HCT116 (cell line): ENCODE results near the gene OR6K3. TPM values are rescaled to one million over a fixed set of nuclear protein-coding genes. Genes with fewer than 3 reads are reported as not detected.

Source experiments
- ATAC-seq: fragments of 200-7000 bp; cut with Tn5 transposase; 2 replicates; pipeline ENCODE4 v1.9.1; 2020; ENCODE audit warnings: mild to moderate bottlenecking, moderate library complexity
- BruUV-seq: library from RNA; stranded (reverse); fragments of 400-500 nt; replicated peaks from 2 replicates; lab custom pipeline; 2021; lab: Mats Ljungman, UMichigan
- CTCF ChIA-PET: fragments of 300-600 bp; sonication (Branson Sonifier 250); formaldehyde crosslinking; loops from one replicate; lab custom pipeline; 2021; ENCODE audit warnings: antibody characterized with exemption; lab: Charles Lee
- POLR2A ChIA-PET: fragments of 300-600, 350-600 bp; sonication (Branson Sonifier 250); formaldehyde crosslinking; loops from one replicate; lab custom pipeline; 2021; ENCODE audit warnings: antibody characterized with exemption; lab: Charles Lee
- RAD21 ChIA-PET, 2 experiments: fragments of 300-600 bp; sonication (Branson Sonifier 250); formaldehyde crosslinking; loops; one replicate each; lab custom pipeline; 2023; ENCODE audit warnings: low total read pairs in 2 of 2; ENCODE audit not compliant: uncharacterized antibody in 2 of 2, unreplicated experiment in 2 of 2, low non-redundant PET in 1 of 2; lab: Charles Lee
- DNase-seq: peaks from one replicate; pipeline ENCODE4 v3.0.0-alpha.2; 2010; ENCODE audit warnings: low read depth, low spot score
- H2AFZ ChIP-seq: fragments of 200-600 bp; shearing (Covaris generic), sonication (generic); 2 replicates; pipeline ENCODE4 v1.6.1; 2017; ENCODE audit warnings: low read depth, mixed run types, mixed read lengths, antibody characterized with exemption, low read length; ENCODE audit not compliant: poor library complexity, severe bottlenecking
- H3K27ac ChIP-seq: 2 replicates; pipeline ENCODE4 v1.5.1; 2012; ENCODE audit warnings: low read depth, low read length
- H3K27me3 ChIP-seq: fragments of 200-600 bp; sonication (generic); 2 replicates; pipeline ENCODE4 v1.6.1; 2016; ENCODE audit warnings: mixed run types, low read length, mixed read lengths; ENCODE audit not compliant: insufficient read depth
- H3K36me3 ChIP-seq, 2 experiments: fragments of 200-500 bp in 1 of 2; fragments of 200-600 bp in 1 of 2; sonication (Bioruptor generic) in 1 of 2; sonication (generic) in 1 of 2; 2 replicates each; pipeline versions ENCODE4 v1.5.1 to v1.6.1; 2014 to 2016; ENCODE audit warnings: low read length in 2 of 2, inconsistent platforms in 1 of 2, mixed read lengths in 1 of 2, mixed run types in 1 of 2; ENCODE audit not compliant: insufficient read depth in 2 of 2, control insufficient read depth in 1 of 2
- H3K4me1 ChIP-seq, 2 experiments: fragments of 200-600 bp in 1 of 2; sonication (generic) in 1 of 2; 2 replicates each; pipeline versions ENCODE4 v1.5.1 to v1.6.1; 2012 to 2017; ENCODE audit warnings: low read length in 2 of 2, inconsistent platforms in 1 of 2, mild to moderate bottlenecking in 1 of 2, mixed read lengths in 1 of 2, mixed run types in 1 of 2, moderate library complexity in 1 of 2; ENCODE audit not compliant: insufficient read depth in 2 of 2, control insufficient read depth in 1 of 2
- H3K4me2 ChIP-seq: fragments of 200-600 bp; sonication (generic); 2 replicates; pipeline ENCODE4 v1.6.1; 2017; ENCODE audit warnings: mixed run types, low read length, mixed read lengths
- H3K4me3 ChIP-seq, 2 experiments: fragments of 200-600 bp in 1 of 2; sonication (generic) in 1 of 2; replicated peaks in 1 of 2; 2 replicates each; pipeline ENCODE4 v1.5.1; 2011 to 2016; ENCODE audit warnings: low read length in 2 of 2, control low read depth in 1 of 2, low read depth in 1 of 2, mild to moderate bottlenecking in 1 of 2, mixed read lengths in 1 of 2, mixed run types in 1 of 2
- H3K79me2 ChIP-seq: fragments of 200-600 bp; sonication (generic); 2 replicates; pipeline ENCODE4 v1.6.1; 2017; ENCODE audit warnings: mild to moderate bottlenecking, mixed run types, low read length, moderate library complexity, mixed read lengths; ENCODE audit not compliant: insufficient read depth
- H3K9ac ChIP-seq: fragments of 200-600 bp; sonication (generic); 2 replicates; pipeline ENCODE4 v1.6.1; 2016; ENCODE audit warnings: low read length, mixed read lengths
- H3K9me2 ChIP-seq: fragments of 200-600 bp; sonication (generic), shearing (Covaris generic); 2 replicates; pipeline ENCODE4 v1.6.1; 2017; ENCODE audit warnings: mixed run types, mild to moderate bottlenecking, moderate library complexity; ENCODE audit not compliant: insufficient read depth
- H3K9me3 ChIP-seq, 2 experiments: fragments of 200-500 bp in 1 of 2; fragments of 200-600 bp in 1 of 2; sonication (Bioruptor generic) in 1 of 2; sonication (generic) in 1 of 2; 2 replicates each; pipeline ENCODE4 v1.6.1; 2014 to 2017; ENCODE audit warnings: low read length in 2 of 2, mixed read lengths in 2 of 2, inconsistent platforms in 1 of 2, low read depth in 1 of 2, mild to moderate bottlenecking in 1 of 2, mixed run types in 1 of 2, moderate library complexity in 1 of 2; ENCODE audit not compliant: control insufficient read depth in 1 of 2, insufficient read depth in 1 of 2
- H4K20me1 ChIP-seq: fragments of 200-600 bp; sonication (generic), shearing (Covaris generic); 2 replicates; pipeline ENCODE4 v1.6.1; 2017; ENCODE audit warnings: mixed run types, mild to moderate bottlenecking, moderate library complexity; ENCODE audit not compliant: insufficient read depth
- CEBPB ChIP-seq: IDR thresholded peaks from 2 replicates; pipeline ENCODE4 v1.6.1; 2012; ENCODE audit warnings: low read depth
- CTCF ChIP-seq, 3 experiments: fragments of 200-600 bp in 1 of 3; sonication (generic) in 1 of 3; IDR thresholded peaks in 2 of 3; conservative IDR thresholded peaks in 1 of 3; 2 replicates each; pipeline ENCODE4 v1.5.1; 2012 to 2017; ENCODE audit warnings: low read depth in 2 of 3, low read length in 2 of 3, antibody characterized with exemption in 1 of 3, borderline replicate concordance in 1 of 3, control low read depth in 1 of 3, mild to moderate bottlenecking in 1 of 3, mixed read lengths in 1 of 3, mixed run types in 1 of 3, moderate library complexity in 1 of 3; ENCODE audit not compliant: insufficient read depth in 1 of 3
- EGR1 ChIP-seq: IDR thresholded peaks from 2 replicates; pipeline ENCODE4 v1.6.1; 2012; ENCODE audit warnings: low read depth
- ELF1 ChIP-seq: IDR thresholded peaks from 2 replicates; pipeline ENCODE4 v1.6.1; 2012; ENCODE audit warnings: low read depth, borderline replicate concordance
- FOSL1 ChIP-seq: IDR thresholded peaks from 2 replicates; pipeline ENCODE4 v1.6.1; 2012; ENCODE audit warnings: low read depth
- JUND ChIP-seq: IDR thresholded peaks from 2 replicates; pipeline ENCODE4 v1.6.1; 2012
- POLR2A ChIP-seq: IDR thresholded peaks from 2 replicates; pipeline ENCODE4 v1.7.0; 2011; ENCODE audit warnings: borderline replicate concordance; ENCODE audit not compliant: insufficient read depth, insufficient read length; ENCODE audit errors: extremely low read depth
- POLR2AphosphoS5 ChIP-seq: IDR thresholded peaks from 2 replicates; pipeline ENCODE4 v1.6.1; 2011; ENCODE audit warnings: mild to moderate bottlenecking, low read depth, low read length, moderate library complexity
- RAD21 ChIP-seq: IDR thresholded peaks from 2 replicates; pipeline ENCODE4 v1.6.1; 2012; ENCODE audit warnings: low read depth, mild to moderate bottlenecking
- REST ChIP-seq: IDR thresholded peaks from 2 replicates; pipeline ENCODE4 v1.6.1; 2012; ENCODE audit warnings: low read depth
- SIN3A ChIP-seq: IDR thresholded peaks from 2 replicates; pipeline ENCODE4 v1.6.1; 2012; ENCODE audit warnings: low read depth
- SP1 ChIP-seq: IDR thresholded peaks from 2 replicates; pipeline ENCODE4 v1.6.1; 2012; ENCODE audit warnings: low read depth
- TCF7L2 ChIP-seq: IDR thresholded peaks from 2 replicates; pipeline ENCODE4 v1.7.0; 2011; ENCODE audit warnings: borderline replicate concordance, inconsistent platforms; ENCODE audit not compliant: insufficient read depth, insufficient read length; ENCODE audit errors: extremely low read depth
- YY1 ChIP-seq: IDR thresholded peaks from 2 replicates; pipeline ENCODE4 v1.6.1; 2011; ENCODE audit warnings: low read length, low read depth, moderate library complexity, mild to moderate bottlenecking; ENCODE audit not compliant: insufficient replicate concordance; ENCODE audit errors: extremely low read depth
- ZBTB33 ChIP-seq: IDR thresholded peaks from 2 replicates; pipeline ENCODE4 v1.6.1; 2011; ENCODE audit warnings: mild to moderate bottlenecking, low read length, moderate library complexity; ENCODE audit not compliant: insufficient replicate concordance; ENCODE audit errors: extremely low read depth
- ZFX ChIP-seq: fragments of 450-650 bp; IDR thresholded peaks from 2 replicates; pipeline ENCODE4 v1.6.1; 2017
- intact Hi-C: fragments of 100-400 bp; cut with micrococcal nuclease; formaldehyde crosslinking; loops from 2 replicates; pipeline ENCODE4 v1.10.0; 2022
- total RNA-seq: library from RNA; stranded (reverse); gene quantifications from one replicate; pipeline ENCODE4 v1.2.1, GENCODE V29; 2021; ENCODE audit not compliant: unreplicated experiment

Gene OR6K3
- total RNA-seq, 1 experiment from 2014 or later: not detected

- no peaks in the 10 kb centered on the region for H3K27me3 ChIP-seq
- H3K4me3 ChIP-seq: no peak overlapping the region
- ATAC-seq (no peak), DNase-seq (no peak)
- H3K79me2 ChIP-seq: no peaks in the 10 kb centered on the region
- POLR2A ChIA-PET: no interaction called here
- H2AFZ ChIP-seq: no peak overlapping the region
- no peaks in the 10 kb centered on the region for H3K9me3 ChIP-seq
- RAD21 ChIA-PET: no interaction called here
- no peak overlapping the region for H3K4me2 ChIP-seq
- H3K9me2 ChIP-seq: no peaks in the 10 kb centered on the region
- no peaks in the 10 kb centered on the region for H3K4me1 ChIP-seq
- no peak overlapping the region for H3K9ac ChIP-seq
- intact Hi-C loops: no loop called here
- no TSS peak for BruUV-seq
- TF ChIP-seq POLR2A: no peak
- no peak for TF ChIP-seq POLR2AphosphoS5
- no peak for TF ChIP-seq YY1
- TF ChIP-seq REST: no peak
- no peak for TF ChIP-seq EGR1
- TF ChIP-seq SP1: no peak
- no peak for TF ChIP-seq RAD21
- TF ChIP-seq TCF7L2: no peak
- no peak for TF ChIP-seq ZBTB33
- TF ChIP-seq FOSL1: no peak
- no peak for TF ChIP-seq CEBPB
- no peak for TF ChIP-seq ZFX
- no peak for TF ChIP-seq ELF1
- TF ChIP-seq CTCF (IDR thresholded peaks at IDR 0.05 in 2 of 3, conservative IDR thresholded peaks at IDR 0.05 in 1 of 3; ENCODE audit: borderline replicate concordance in 1 of 3, insufficient read depth in 1 of 3, low read depth in 2 of 3, low read length in 2 of 3): no peak
- TF ChIP-seq SIN3A: no peak
- TF ChIP-seq JUND: no peak
- H3K36me3 ChIP-seq: no peaks in the 10 kb centered on the region
- no peaks in the 10 kb centered on the region for H4K20me1 ChIP-seq
- CTCF ChIA-PET: no interaction called here
- H3K27ac ChIP-seq: no peak overlapping the region
Observed at GRCh38 chr1:158731707-158732106, 11.2 kb upstream of the OR6K3 start.
